Measurements from ENCODE around the gene TMPRSS5. TPM values are rescaled to one million over a fixed set of nuclear protein-coding genes. Genes with fewer than 3 reads are reported as not detected.

TMPRSS5 gene
- total RNA-seq, 1 experiment from 2014 or later, result 0.71 TPM

DNA sequence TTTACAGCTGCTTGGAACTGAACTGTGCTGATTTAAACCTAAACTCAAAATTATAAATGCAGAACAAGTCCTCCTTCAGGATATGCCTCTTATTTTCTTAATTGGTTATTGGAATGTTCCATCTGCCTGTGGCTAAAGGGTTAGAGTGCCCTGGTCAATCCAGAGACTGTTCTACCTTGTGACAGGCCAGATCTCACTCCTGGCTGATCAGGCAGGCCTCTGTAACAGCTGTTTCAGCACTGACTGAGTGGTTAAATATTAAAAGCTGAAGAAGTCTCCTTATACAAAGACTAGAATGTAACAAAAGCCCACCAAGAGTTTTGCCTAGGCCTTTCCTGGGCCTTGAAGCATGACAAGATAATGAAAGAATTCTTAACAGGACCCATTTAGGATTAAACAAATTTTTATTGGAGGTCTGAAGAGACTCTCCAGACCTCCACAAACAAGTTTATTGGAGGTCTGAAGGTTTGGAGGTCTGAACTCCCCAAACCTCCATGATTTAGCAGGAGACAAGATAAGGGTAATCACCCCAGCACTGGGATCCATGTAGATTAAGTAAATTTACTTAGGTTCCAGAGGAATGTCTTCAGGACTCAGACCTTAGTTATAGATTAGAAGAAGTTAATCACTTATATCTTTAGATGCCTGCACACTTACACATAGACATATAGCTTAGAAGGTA lies 35.8 kb downstream of the TMPRSS5 start:
- intact Hi-C loops (cut with micrococcal nuclease), result no loop called here
- BruUV-seq (replicated peaks), result no TSS peak
- Histone ChIP-seq H3K9ac (ENCODE audit: low read length) (no peak overlapping the region), H3K27me3 (ENCODE audit: insufficient read depth, low read length) (no peaks in the 10 kb centered on the region), H3K27ac (ENCODE audit: low read depth, low read length) (no peak overlapping the region), H2AFZ (ENCODE audit: low read depth, low read length, poor library complexity, severe bottlenecking) (no peak overlapping the region), H3K4me3 (replicated peaks in 1 of 2; ENCODE audit: low read depth in 1 of 2, low read length in 2 of 2) (no peak overlapping the region), H3K36me3 (ENCODE audit: control insufficient read depth in 1 of 2, insufficient read depth in 2 of 2, low read length in 2 of 2) (no peaks in the 10 kb centered on the region), H3K4me2 (ENCODE audit: low read length) (no peak overlapping the region), H3K9me3 (ENCODE audit: control insufficient read depth in 1 of 2, insufficient read depth in 1 of 2, low read depth in 1 of 2, low read length in 2 of 2) (peaks cover 0 to 5% of the 10 kb centered on the region in 2 experiments; a peak in 1 of 4 replicates), H3K79me2 (ENCODE audit: insufficient read depth, low read length) (no peaks in the 10 kb centered on the region), H4K20me1 (ENCODE audit: insufficient read depth) (no peaks in the 10 kb centered on the region), H3K9me2 (ENCODE audit: insufficient read depth) (no peaks in the 10 kb centered on the region), H3K4me1 (ENCODE audit: control insufficient read depth in 1 of 2, insufficient read depth in 2 of 2, low read length in 2 of 2) (no peaks in the 10 kb centered on the region; a peak in 1 of 4 replicates)
- ATAC-seq (no peak), DNase-seq (ENCODE audit: low read depth, low spot score) (no peak)
- no peak for TF ChIP-seq CEBPB (IDR thresholded peaks at IDR 0.05; ENCODE audit: low read depth)
- TF ChIP-seq, protein P1, sequence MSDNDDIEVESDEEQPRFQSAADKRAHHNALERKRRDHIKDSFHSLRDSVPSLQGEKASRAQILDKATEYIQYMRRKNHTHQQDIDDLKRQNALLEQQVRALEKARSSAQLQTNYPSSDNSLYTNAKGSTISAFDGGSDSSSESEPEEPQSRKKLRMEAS (IDR thresholded peaks at IDR 0.05), result no peak
- no peak for TF ChIP-seq ELF1 (IDR thresholded peaks at IDR 0.05; ENCODE audit: borderline replicate concordance, low read depth)
- no peak for TF ChIP-seq POLR2A (IDR thresholded peaks at IDR 0.05; ENCODE audit: borderline replicate concordance, extremely low read depth, insufficient read depth, insufficient read length)
- TF ChIP-seq ZFX (IDR thresholded peaks at IDR 0.05), result no peak
- no peak for TF ChIP-seq EGR1 (IDR thresholded peaks at IDR 0.05; ENCODE audit: low read depth)
- TF ChIP-seq SIN3A (IDR thresholded peaks at IDR 0.05; ENCODE audit: low read depth), result no peak
- TF ChIP-seq, protein P2, sequence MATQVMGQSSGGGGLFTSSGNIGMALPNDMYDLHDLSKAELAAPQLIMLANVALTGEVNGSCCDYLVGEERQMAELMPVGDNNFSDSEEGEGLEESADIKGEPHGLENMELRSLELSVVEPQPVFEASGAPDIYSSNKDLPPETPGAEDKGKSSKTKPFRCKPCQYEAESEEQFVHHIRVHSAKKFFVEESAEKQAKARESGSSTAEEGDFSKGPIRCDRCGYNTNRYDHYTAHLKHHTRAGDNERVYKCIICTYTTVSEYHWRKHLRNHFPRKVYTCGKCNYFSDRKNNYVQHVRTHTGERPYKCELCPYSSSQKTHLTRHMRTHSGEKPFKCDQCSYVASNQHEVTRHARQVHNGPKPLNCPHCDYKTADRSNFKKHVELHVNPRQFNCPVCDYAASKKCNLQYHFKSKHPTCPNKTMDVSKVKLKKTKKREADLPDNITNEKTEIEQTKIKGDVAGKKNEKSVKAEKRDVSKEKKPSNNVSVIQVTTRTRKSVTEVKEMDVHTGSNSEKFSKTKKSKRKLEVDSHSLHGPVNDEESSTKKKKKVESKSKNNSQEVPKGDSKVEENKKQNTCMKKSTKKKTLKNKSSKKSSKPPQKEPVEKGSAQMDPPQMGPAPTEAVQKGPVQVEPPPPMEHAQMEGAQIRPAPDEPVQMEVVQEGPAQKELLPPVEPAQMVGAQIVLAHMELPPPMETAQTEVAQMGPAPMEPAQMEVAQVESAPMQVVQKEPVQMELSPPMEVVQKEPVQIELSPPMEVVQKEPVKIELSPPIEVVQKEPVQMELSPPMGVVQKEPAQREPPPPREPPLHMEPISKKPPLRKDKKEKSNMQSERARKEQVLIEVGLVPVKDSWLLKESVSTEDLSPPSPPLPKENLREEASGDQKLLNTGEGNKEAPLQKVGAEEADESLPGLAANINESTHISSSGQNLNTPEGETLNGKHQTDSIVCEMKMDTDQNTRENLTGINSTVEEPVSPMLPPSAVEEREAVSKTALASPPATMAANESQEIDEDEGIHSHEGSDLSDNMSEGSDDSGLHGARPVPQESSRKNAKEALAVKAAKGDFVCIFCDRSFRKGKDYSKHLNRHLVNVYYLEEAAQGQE (IDR thresholded peaks at IDR 0.05; ENCODE audit: low read depth), result no peak
- TF ChIP-seq TCF7L2 (IDR thresholded peaks at IDR 0.05; ENCODE audit: borderline replicate concordance, extremely low read depth, insufficient read depth, insufficient read length), result no peak
- TF ChIP-seq EZH2 (IDR thresholded peaks at IDR 0.05), result no peak
- TF ChIP-seq YY1 (IDR thresholded peaks at IDR 0.05; ENCODE audit: extremely low read depth, insufficient replicate concordance, low read depth, low read length), result no peak
- no peak for TF ChIP-seq SP1 (IDR thresholded peaks at IDR 0.05; ENCODE audit: low read depth)
- TF ChIP-seq EZH2phosphoT487 (IDR thresholded peaks at IDR 0.05; ENCODE audit: borderline replicate concordance), result no peak
- TF ChIP-seq ZNF274 (IDR thresholded peaks at IDR 0.05; ENCODE audit: low read depth, low read length), result no peak
- POLR2A ChIA-PET, result no interaction called here
- CTCF ChIA-PET, result no interaction called here
- RAD21 ChIA-PET (ENCODE audit: low non-redundant PET in 1 of 2, low total read pairs in 2 of 2, uncharacterized antibody in 2 of 2, unreplicated experiment in 2 of 2), result no interaction called here
